Stomach (tissue), 9 donors: ENCODE measurements around the gene AZIN2. TPM values are rescaled to one million over a fixed set of nuclear protein-coding genes. Genes with fewer than 3 reads are reported as not detected.
"Not testable (repeated sequence)": the region's sequence is repeated elsewhere in the genome, so short reads cannot be mapped to it uniquely, and the experiment has no call there.

Experiments
- DNase-seq, 2 donors: peaks; one replicate each; pipeline versions ENCODE4 v3.0.0 to v3.0.0-alpha.2; 2013 to 2019
- H3K27ac ChIP-seq, 5 donors: fragments of 200-600 bp in 4 of 5; sonication (generic) in 4 of 5; one replicate each; pipeline ENCODE4 v1.5.1; 2013 to 2019; ENCODE audit warnings: mild to moderate bottlenecking in 1 of 5, moderate library complexity in 1 of 5
- H3K27me3 ChIP-seq, 3 donors: fragments of 200-600 bp; sonication (generic); one replicate each; pipeline ENCODE4 v1.5.1; 2017 to 2019; ENCODE audit warnings: mixed run types in 1 of 3
- H3K36me3 ChIP-seq, 4 donors: fragments of 200-600 bp; sonication (generic); 1 replicate in 3 of 4; 2 replicates in 1 of 4; pipeline ENCODE4 v1.5.1; 2016 to 2019
- H3K4me1 ChIP-seq, 4 donors: fragments of 200-600 bp; sonication (generic); one replicate each; pipeline ENCODE4 v1.5.1; 2016 to 2019
- H3K4me3 ChIP-seq, 4 donors: fragments of 200-600 bp; sonication (generic) in 3 of 4; one replicate each; pipeline ENCODE4 v1.5.1; 2016 to 2019; ENCODE audit warnings: mild to moderate bottlenecking in 1 of 4
- H3K9me3 ChIP-seq, 4 donors: fragments of 200-600 bp; sonication (generic); one replicate each; pipeline ENCODE4 v1.5.1; 2016 to 2019
- CTCF ChIP-seq, 7 experiments: fragments of 450-650 bp in 4 of 7; fragments of 200-600 bp in 3 of 7; sonication (generic) in 3 of 7; IDR thresholded peaks; one replicate each; pipeline ENCODE4 v1.5.1; 2016 to 2019; ENCODE audit warnings: antibody characterized with exemption in 7 of 7, control low read depth in 2 of 7, mild to moderate bottlenecking in 1 of 7
- EP300 ChIP-seq: sonication (generic); formaldehyde crosslinking; IDR thresholded peaks from one replicate; pipeline ENCODE4 v1.6.1; 2017; ENCODE audit warnings: antibody characterized with exemption
- POLR2A ChIP-seq, 4 donors: fragments of 450-650 bp; IDR thresholded peaks; one replicate each; pipeline ENCODE4 v1.6.1; 2016; ENCODE audit warnings: antibody characterized with exemption in 4 of 4, control low read depth in 2 of 4, mild to moderate bottlenecking in 1 of 4, moderate library complexity in 1 of 4
- POLR2AphosphoS5 ChIP-seq, 3 donors: sonication (generic); formaldehyde crosslinking; IDR thresholded peaks; one replicate each; pipeline ENCODE4 v1.6.1; 2016; ENCODE audit warnings: antibody characterized with exemption in 3 of 3
- WGBS, 5 donors: extraction: QIAGEN DNeasy Blood & Tissue Kit in 3 of 5; methylation state at CpG; one replicate each; pipeline versions ENCODE4 v1.1.5 to v1.1.7; 2013 to 2018; 5-methylcytosine and 5-hydroxymethylcytosine counted together
- intact Hi-C: fragments of 100-400 bp; cut with DNase I; formaldehyde crosslinking; loops from one replicate; pipeline ENCODE4 v1.15.1; 2023; ENCODE audit warnings: low total_unique reads
- polyA plus RNA-seq, 3 donors: library from polyadenylated mRNA; stranded (reverse); fragments of 200-250 nt; gene quantifications; one replicate each; pipeline ENCODE4 v1.2.3, GENCODE V29; 2013
- total RNA-seq, 5 donors: library from RNA; depleted of rRNA; stranded (reverse); fragments of >200 nt; gene quantifications; one replicate each; pipeline versions ENCODE4 v1.1.0 to v1.2.3, GENCODE V29; 2014 to 2016
- donor health status: healthy with polysubstance abuse.
- donor health status: Bipolar disorder and iron deficiency.
- donor health status: healthy.

The AZIN2 gene
- total and polyA plus RNA-seq, 8 donors: 0.61 to 39.7 (median 2.0) TPM; not detected in 1

DNA sequence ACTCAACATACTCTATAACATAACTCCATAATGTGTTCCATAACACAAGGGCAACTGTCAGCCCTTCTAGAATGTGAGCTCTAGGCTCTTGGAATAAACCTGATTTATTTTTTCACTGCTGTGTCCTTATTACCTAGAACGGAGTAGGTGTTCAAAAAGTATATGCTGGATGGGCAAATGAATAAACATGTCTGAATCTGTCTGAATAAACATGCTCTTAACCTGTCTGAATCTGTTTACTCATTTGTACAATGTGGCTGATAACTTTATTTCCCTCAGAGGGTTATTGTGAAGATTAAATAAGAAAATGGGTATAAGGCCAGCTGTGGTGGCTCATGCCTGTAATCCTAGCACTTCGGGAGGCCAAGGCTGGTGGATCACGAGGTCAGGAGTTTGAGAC lies 42.3 kb downstream of the AZIN2 start:
- TF ChIP-seq POLR2AphosphoS5 (IDR thresholded peaks at IDR 0.05): no peak
- no peak for TF ChIP-seq POLR2A (IDR thresholded peaks at IDR 0.05)
- no peak for TF ChIP-seq EP300
- no peak for TF ChIP-seq CTCF (IDR thresholded peaks at IDR 0.05)
- 52 to 68% (median 61%) methylated on average over 3 of the region's 3 CpGs for WGBS, 5 donors
- Histone ChIP-seq H3K4me1 (peaks cover 11 to 21% (median 18%) of the 10 kb centered on the region in 4 donors), H3K27ac (no peak overlapping the region), H3K27me3 (peaks cover 0 to 5% (median 0%) of the 10 kb centered on the region in 3 donors), H3K9me3 (no peaks in the 10 kb centered on the region), H3K36me3 (no peaks in the 10 kb centered on the region), H3K4me3 (no peak overlapping the region)
- intact Hi-C loops: no loop called here
- no peak for DNase-seq

DNA sequence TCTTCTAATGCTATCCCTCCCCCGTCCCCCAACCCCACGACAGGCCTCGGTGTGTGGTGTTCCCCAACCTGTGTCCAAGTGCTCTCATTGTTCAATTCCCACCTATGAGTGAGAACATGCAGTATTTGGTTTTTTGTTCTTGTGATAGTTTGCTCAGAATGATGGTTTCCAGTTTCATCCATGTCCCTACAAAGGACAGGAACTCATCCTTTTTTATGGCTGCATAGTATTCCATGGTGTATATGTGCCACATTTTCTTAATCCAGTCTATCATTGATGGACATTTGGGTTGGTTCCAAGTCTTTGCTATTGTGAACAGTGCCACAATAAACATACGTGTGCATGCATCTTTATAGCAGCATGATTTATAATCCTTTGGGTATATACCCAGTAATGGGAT lies 43.7 kb downstream of the AZIN2 start:
- WGBS, 5 donors: 90 to 100% (median 93%) methylated on average over 4 of the region's 4 CpGs
- DNase-seq, H3K27ac ChIP-seq, H3K36me3 ChIP-seq, H3K9me3 ChIP-seq, intact Hi-C loops, H3K4me3 ChIP-seq, H3K27me3 ChIP-seq: not testable (repeated sequence)
- H3K4me1 ChIP-seq: peaks cover 11 to 30% (median 25%) of the 10 kb centered on the region in 4 donors

GRCh38 chr1:33126411-33127000 lies 45.6 kb downstream of the AZIN2 start:
- intact Hi-C loops: no loop called here
- TF ChIP-seq EP300 (no peak), POLR2A (IDR thresholded peaks at IDR 0.05) (no peak), CTCF (IDR thresholded peaks at IDR 0.05) (no peak), POLR2AphosphoS5 (IDR thresholded peaks at IDR 0.05) (no peak)
- 28 to 37% (median 29%) methylated on average over 9 of the region's 9 CpGs for WGBS, 5 donors
- Histone ChIP-seq H3K9me3 (no peaks in the 10 kb centered on the region), H3K27ac (peak overlapping the region; percentile 17 to 88 (median 87)), H3K27me3 (no peaks in the 10 kb centered on the region), H3K4me1 (peaks cover 11 to 31% (median 25%) of the 10 kb centered on the region in 4 donors), H3K4me3 (peak overlapping the region; percentile 57 to 72 (median 66)), H3K36me3 (no peaks in the 10 kb centered on the region)
- no peak for DNase-seq

GRCh38 chr1:33127001-33127823 lies 46.3 kb downstream of the AZIN2 start:
- intact Hi-C loops: no loop called here
- Histone ChIP-seq H3K4me3 (peak overlapping the region; percentile 57 to 72 (median 66)), H3K9me3 (no peaks in the 10 kb centered on the region), H3K36me3 (peaks cover 0 to under 1% (median 0%) of the 10 kb centered on the region in 4 donors), H3K27me3 (no peaks in the 10 kb centered on the region), H3K4me1 (peaks cover 11 to 31% (median 25%) of the 10 kb centered on the region in 4 donors), H3K27ac (peak overlapping the region; percentile 77 to 88 (median 87))
- TF ChIP-seq POLR2A (IDR thresholded peaks at IDR 0.05) (no peak), CTCF (IDR thresholded peaks at IDR 0.05) (peak in 5 of 7 experiments; percentile 75 to 98 (median 86)), POLR2AphosphoS5 (IDR thresholded peaks at IDR 0.05) (peak; percentile 54 to 98 (median 96)), EP300 (no peak)
- WGBS, 5 donors: 2 to 3% (median 3%) methylated on average over 30 to 44 of the region's 44 CpGs
- DNase-seq: peak; percentile 97 to 100
